GM12878 (cell line): ENCODE measurements around the gene TRNT1. TPM values are rescaled to one million over a fixed set of nuclear protein-coding genes. Genes with fewer than 3 reads are reported as not detected.

ENCODE experiments used
- ATAC-seq: fragments of 200-7000 bp; cut with Tn5 transposase; 3 replicates; pipeline ENCODE4 v1.9.1; 2020; ENCODE audit warnings: mild to moderate bottlenecking, moderate library complexity
- BruUV-seq: library from RNA; stranded (reverse); fragments of 400-500 nt; replicated peaks from 2 replicates; lab custom pipeline; 2021; lab: Mats Ljungman, UMichigan
- CTCF ChIA-PET: fragments of 300-600 bp; sonication (Branson Sonifier 250); formaldehyde crosslinking; extraction: SDS; loops from one replicate; lab custom pipeline; 2021; ENCODE audit warnings: inconsistent platforms; lab: Yijun Ruan, JAX
- POLR2A ChIA-PET: fragments of 350-600 bp; formaldehyde crosslinking; extraction: SDS; loops from one replicate; lab custom pipeline; 2021; ENCODE audit warnings: inconsistent platforms; lab: Charles Lee
- RAD21 ChIA-PET: fragments of 300-600 bp; sonication (Branson Sonifier 250); formaldehyde crosslinking; loops from one replicate; lab custom pipeline; 2023; ENCODE audit warnings: antibody characterized with exemption; ENCODE audit not compliant: unreplicated experiment; lab: Charles Lee
- SMC1A ChIA-PET: fragments of 300-600 bp; sonication (Branson Sonifier 250); formaldehyde crosslinking; loops from one replicate; lab custom pipeline; 2023; ENCODE audit not compliant: unreplicated experiment, uncharacterized antibody; lab: Charles Lee
- DNase-seq: peaks from one replicate; pipeline ENCODE4 v3.0.0-alpha.2; 2011; ENCODE audit warnings: low read depth, low spot score
- FAIRE-seq: peaks from 3 replicates; lab custom pipeline; 2011; peaks lifted over from hg19 to GRCh38; lab: Jason Lieb, UNC
- H2AFZ ChIP-seq: 2 replicates; pipeline ENCODE4 v1.6.0; 2011; ENCODE audit warnings: low read depth, low read length, control low read depth; ENCODE audit not compliant: control insufficient read depth
- H3K27ac ChIP-seq: 2 replicates; pipeline ENCODE4 v1.5.1; 2011; ENCODE audit warnings: control low read depth; ENCODE audit not compliant: control insufficient read depth, insufficient read depth
- H3K27me3 ChIP-seq, 2 experiments: replicated peaks in 1 of 2; 2 replicates each; pipeline versions ENCODE4 v1.6.0 to v1.6.1; 2011; ENCODE audit warnings: low read length in 1 of 2; ENCODE audit not compliant: control insufficient read depth in 2 of 2, insufficient read depth in 2 of 2
- H3K36me3 ChIP-seq, 2 experiments: 2 replicates each; pipeline ENCODE4 v1.5.1; 2011; ENCODE audit warnings: low read length in 1 of 2; ENCODE audit not compliant: control insufficient read depth in 2 of 2, insufficient read depth in 2 of 2
- H3K4me1 ChIP-seq: 2 replicates; pipeline ENCODE4 v1.6.1; 2011; ENCODE audit warnings: mild to moderate bottlenecking, low read length, moderate library complexity, mixed read lengths; ENCODE audit not compliant: control insufficient read depth, insufficient read depth
- H3K4me2 ChIP-seq: 2 replicates; pipeline ENCODE4 v1.6.0; 2011; ENCODE audit warnings: control low read depth; ENCODE audit not compliant: control insufficient read depth, insufficient read depth
- H3K4me3 ChIP-seq: fragments of 200-600 bp; sonication (generic); 2 replicates; pipeline ENCODE4 v1.5.1; 2016
- H3K79me2 ChIP-seq: 2 replicates; pipeline ENCODE4 v1.6.0; 2011; ENCODE audit warnings: low read length; ENCODE audit not compliant: control insufficient read depth, insufficient read depth
- H3K9ac ChIP-seq: 2 replicates; pipeline ENCODE4 v1.8.0; 2011; ENCODE audit warnings: low read length, control low read depth, mixed read lengths; ENCODE audit not compliant: control insufficient read depth, insufficient read depth
- H3K9me3 ChIP-seq: replicated peaks from 3 replicates; pipeline ENCODE4 v1.5.1; 2011; ENCODE audit warnings: mild to moderate bottlenecking, low read length; ENCODE audit not compliant: control insufficient read depth, insufficient read depth
- H4K20me1 ChIP-seq: 2 replicates; pipeline ENCODE4 v1.6.0; 2011; ENCODE audit not compliant: control insufficient read depth, insufficient read depth
- ATF3 ChIP-seq: IDR thresholded peaks from 2 replicates; pipeline ENCODE4 v1.6.1; 2011; ENCODE audit warnings: low read depth, mild to moderate bottlenecking, low read length, moderate library complexity, borderline replicate concordance; ENCODE audit errors: extremely low read depth
- EED ChIP-seq: sonication (generic); IDR thresholded peaks from 2 replicates; pipeline ENCODE4 v1.6.1; 2016; ENCODE audit warnings: antibody characterized with exemption, low read depth
- FOXM1 ChIP-seq: IDR thresholded peaks from 2 replicates; pipeline ENCODE4 v1.6.1; 2012; ENCODE audit warnings: low read depth, mild to moderate bottlenecking, inconsistent platforms, low read length, moderate library complexity
- HCFC1 ChIP-seq: fragments of 150-350 bp; IDR thresholded peaks from 2 replicates; pipeline ENCODE4 v1.6.1; 2014; ENCODE audit warnings: low read length
- HSF1 ChIP-seq: fragments of 150-350 bp; IDR thresholded peaks from 2 replicates; pipeline ENCODE4 v1.6.1; 2014; ENCODE audit warnings: mild to moderate bottlenecking, low read depth, low read length
- IKZF2 ChIP-seq, 2 experiments: fragments of 450-650 bp; IDR thresholded peaks; 2 replicates each; pipeline ENCODE4 v1.6.1; 2017; ENCODE audit warnings: mild to moderate bottlenecking in 2 of 2, moderate library complexity in 2 of 2
- MYB ChIP-seq: fragments of 150-350 bp; IDR thresholded peaks from 2 replicates; pipeline ENCODE4 v1.6.1; 2014; ENCODE audit warnings: mild to moderate bottlenecking, low read depth, low read length, borderline replicate concordance
- PAX8 ChIP-seq: fragments of 450-650 bp; IDR thresholded peaks from 2 replicates; pipeline ENCODE4 v1.6.1; 2017; ENCODE audit warnings: mild to moderate bottlenecking, moderate library complexity
- SMAD5 ChIP-seq: IDR thresholded peaks from 2 replicates; pipeline ENCODE4 v1.6.1; 2016; ENCODE audit warnings: antibody characterized with exemption, low read depth
- SPI1 ChIP-seq: IDR thresholded peaks from 2 replicates; pipeline ENCODE4 v1.6.1; 2011; ENCODE audit warnings: low read depth, mild to moderate bottlenecking, low read length, moderate library complexity, borderline replicate concordance; ENCODE audit not compliant: insufficient read depth
- STAT1 ChIP-seq: fragments of 450-650 bp; conservative IDR thresholded peaks from 2 replicates; pipeline ENCODE4 v1.6.1; 2014; ENCODE audit warnings: antibody characterized with exemption, mild to moderate bottlenecking
- ZBTB11 ChIP-seq: fragments of 450-650 bp; formaldehyde crosslinking; IDR thresholded peaks from 2 replicates; pipeline ENCODE4 v1.5.0; 2022; ENCODE audit warnings: mild to moderate bottlenecking, missing genetic modification characterization
- WGBS: methylation state at CpG from one replicate; pipeline ENCODE4 v1.1.6; 2016; ENCODE audit warnings: low lambda C conversion rate; ENCODE audit not compliant: insufficient replicate concordance, insufficient coverage; ENCODE audit errors: missing lambda C conversion rate; 5-methylcytosine and 5-hydroxymethylcytosine counted together
- in situ Hi-C: fragments of 300-500 bp; cut with MboI; formaldehyde crosslinking; loops from 9 replicates; pipeline ENCODE4 v1.14.3; 2018; ENCODE audit warnings: mixed read lengths
- intact Hi-C: fragments of 100-400 bp; cut with micrococcal nuclease; formaldehyde crosslinking; loops from one replicate; pipeline ENCODE4 v1.14.2; 2022; ENCODE audit not compliant: unreplicated experiment
- polyA plus RNA-seq, 11 experiments: library from polyadenylated mRNA; depleted of rRNA in 4 of 11; unstranded in 6 of 11; stranded (reverse) in 5 of 11; fragments of >200 nt; fragmentation: Nextera tagmentation in 4 of 11; fragmentation: Illumina TruSeq in 1 of 11; extraction: Ambion mirVana in 4 of 11; extraction: Trizol in 1 of 11; gene quantifications; 1 replicate in 1 of 11; 2 replicates in 10 of 11; pipeline versions ENCODE4 v1.2.1 to v1.2.3, GENCODE V29; 2011 to 2016; ENCODE audit warnings: inconsistent platforms in 2 of 11, missing spikeins in 2 of 11, low read depth in 1 of 11
- total RNA-seq, 4 experiments: library from RNA; depleted of rRNA in 3 of 4; stranded (reverse); fragments of >200 nt in 3 of 4; fragmentation: Illumina TruSeq in 1 of 4; extraction: Trizol in 1 of 4; gene quantifications; 2 replicates each; pipeline versions ENCODE4 v1.2.1 to v1.2.3, GENCODE V29; 2013 to 2021

Gene TRNT1
- total and polyA plus RNA-seq, 10 of the 15 experiments (the other 5 are each of a cell fraction or from before 2014, with no cell fraction given), result 28.6 to 54.9 (median 36.6) TPM

GRCh38 chr3:3110749-3111361 is 15.9 kb upstream of the TRNT1 start:
- ChIA-PET RAD21 (no interaction called here), SMC1A (interaction anchor here (1.5 to 1.6 kb wide), 2 partner anchors 12 to 28 kb away, joined by 4 to 5 read pairs; no protein-coding TSS in a partner anchor), CTCF (no interaction called here), POLR2A (no interaction called here)
- ATAC-seq (peak; percentile 63), DNase-seq (no peak), FAIRE-seq (no peak)
- H3K79me2 ChIP-seq, result no peaks in the 10 kb centered on the region
- H3K36me3 ChIP-seq, result no peaks in the 10 kb centered on the region
- H3K9me3 ChIP-seq, result no peaks in the 10 kb centered on the region
- no peak overlapping the region; the same call in 1 of the 2 replicates for H2AFZ ChIP-seq
- peaks cover 33% of the 10 kb centered on the region for H3K4me1 ChIP-seq
- TF ChIP-seq HSF1, result no peak
- TF ChIP-seq EED, result 0 out of 2 replicates have a peak, but pooled peaks have one; percentile 31
- TF ChIP-seq SMAD5, result no peak
- TF ChIP-seq IKZF2 (IDR thresholded peaks at IDR 0.05), result peak in 1 of 2 experiments; percentile 53; a peak in 1 of 4 replicates
- TF ChIP-seq FOXM1, result no peak
- no peak for TF ChIP-seq ZBTB11 (CRISPR knock-in tag)
- TF ChIP-seq HCFC1, result no peak
- TF ChIP-seq MYB, result no peak
- TF ChIP-seq PAX8, result no peak
- TF ChIP-seq SPI1, result peak; percentile 24; the same call in 1 of the 2 replicates
- no peak for TF ChIP-seq ATF3
- TF ChIP-seq STAT1, result no peak
- no TSS peak for BruUV-seq
- WGBS, result 43% methylated on average over 7 of the region's 7 CpGs
- H3K4me2 ChIP-seq, result peak overlapping the region; percentile 68
- no peaks in the 10 kb centered on the region for H4K20me1 ChIP-seq
- in situ Hi-C loops, result no loop called here
- H3K9ac ChIP-seq, result no peak overlapping the region
- intact Hi-C loops, result no loop called here
- H3K4me3 ChIP-seq, result no peak overlapping the region
- no peak overlapping the region for H3K27ac ChIP-seq
- no peaks in the 10 kb centered on the region for H3K27me3 ChIP-seq
